ENCODE data around the gene OR2T11. TPM values are rescaled to one million over a fixed set of nuclear protein-coding genes. Genes with fewer than 3 reads are reported as not detected.
"Not testable (repeated sequence)": the region's sequence is repeated elsewhere in the genome, so short reads cannot be mapped to it uniquely, and the experiment has no call there.

OR2T11 gene
- total RNA-seq, 1 experiment from 2014 or later = not detected

DNA sequence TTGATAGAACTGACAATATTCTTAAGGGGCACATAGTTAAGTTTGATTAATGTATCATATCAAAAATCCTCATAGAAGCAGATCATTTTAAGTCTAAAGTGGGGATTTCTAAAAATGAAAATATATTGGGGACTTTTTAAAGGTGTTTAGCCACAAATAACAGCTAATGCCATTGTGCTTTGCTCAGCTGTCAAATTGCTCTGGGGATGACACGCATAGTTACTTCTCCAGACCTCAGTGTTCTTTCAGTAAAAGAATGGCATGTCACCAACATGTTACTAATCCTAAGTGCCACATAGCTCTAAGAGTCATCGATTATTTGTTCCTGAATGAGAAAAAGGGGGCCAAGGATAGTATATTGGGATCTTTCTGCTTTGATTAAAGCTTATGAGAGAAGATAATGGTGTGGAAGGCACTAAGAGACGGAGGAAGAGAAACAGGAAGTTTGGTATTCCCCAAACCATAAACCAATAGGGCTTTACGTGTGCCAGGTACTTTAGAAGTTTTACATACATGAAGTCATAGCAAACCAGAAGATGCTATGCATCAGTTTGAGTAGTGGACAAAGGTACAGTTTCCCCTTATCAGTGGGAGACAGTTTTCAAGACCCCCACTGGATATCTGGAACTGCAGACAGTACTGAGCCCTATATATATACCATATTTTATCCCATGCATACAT, 8.2 kb upstream of the OR2T11 start:
- H3K9me2 ChIP-seq (replicated peaks; ENCODE audit: insufficient read depth, low read length); H3K9me3 ChIP-seq (ENCODE audit: low read length); H3K4me3 ChIP-seq (ENCODE audit: low read length); H4K20me1 ChIP-seq (ENCODE audit: insufficient read depth, low read depth, low read length); H3K27me3 ChIP-seq (ENCODE audit: low read length); DNase-seq; H3K9ac ChIP-seq (ENCODE audit: low read length); H3K4me2 ChIP-seq (ENCODE audit: low read depth, low read length, poor library complexity, severe bottlenecking); H3K79me2 ChIP-seq (ENCODE audit: low read length); H3K27ac ChIP-seq (ENCODE audit: low read length); H3K4me1 ChIP-seq (ENCODE audit: low read length); H2AFZ ChIP-seq (ENCODE audit: low read length); H3K36me3 ChIP-seq (ENCODE audit: insufficient read depth, low read length): not testable (repeated sequence)

DNA sequence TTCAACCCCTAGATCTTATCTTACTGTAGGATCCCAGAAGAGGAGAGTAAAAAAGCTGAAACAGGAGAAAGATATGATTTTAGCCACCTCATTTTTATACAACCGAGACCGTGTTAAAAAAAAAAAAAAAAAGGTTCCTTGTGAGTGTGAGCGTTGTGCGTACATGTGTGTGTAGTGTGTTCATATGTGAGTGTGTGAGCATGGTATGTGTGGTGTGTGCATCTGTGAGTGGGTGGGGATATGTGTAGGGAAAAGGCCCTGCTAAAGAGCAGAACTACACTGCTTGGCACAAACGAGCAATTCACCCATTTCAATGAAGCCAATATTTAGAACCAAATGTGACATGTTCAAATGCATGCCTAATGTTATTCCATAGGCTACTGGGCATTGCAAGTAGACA, 6.7 kb upstream of the OR2T11 start:
- not testable (repeated sequence) for H2AFZ ChIP-seq (ENCODE audit: low read length); H3K9me2 ChIP-seq (replicated peaks; ENCODE audit: insufficient read depth, low read length); H3K9me3 ChIP-seq (ENCODE audit: low read length); H3K36me3 ChIP-seq (ENCODE audit: insufficient read depth, low read length); H3K9ac ChIP-seq (ENCODE audit: low read length); H3K27ac ChIP-seq (ENCODE audit: low read length); H4K20me1 ChIP-seq (ENCODE audit: insufficient read depth, low read depth, low read length); H3K4me2 ChIP-seq (ENCODE audit: low read depth, low read length, poor library complexity, severe bottlenecking); DNase-seq; H3K4me1 ChIP-seq (ENCODE audit: low read length); H3K79me2 ChIP-seq (ENCODE audit: low read length); H3K27me3 ChIP-seq (ENCODE audit: low read length); H3K4me3 ChIP-seq (ENCODE audit: low read length)

DNA sequence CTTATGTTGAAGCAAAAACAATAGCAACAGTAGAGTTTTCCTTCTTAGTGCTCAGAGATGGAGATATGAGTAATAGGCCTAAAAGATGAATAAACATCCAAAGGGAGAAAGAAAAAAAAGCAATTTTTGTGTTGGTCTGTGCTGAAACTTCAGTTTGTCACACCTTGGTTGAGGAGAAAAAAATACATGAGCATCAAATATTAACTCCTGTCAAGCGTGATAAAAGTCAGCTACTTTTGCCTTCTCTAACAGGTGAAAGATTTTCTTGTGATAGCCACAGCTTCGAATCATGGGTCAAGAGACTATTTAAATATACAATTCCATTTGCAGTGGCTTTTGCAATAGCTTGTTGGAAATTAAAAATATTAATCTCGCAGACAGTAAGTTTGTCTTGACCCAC, 6.0 kb upstream of the OR2T11 start:
- H3K9me3 ChIP-seq (ENCODE audit: low read length); H3K27me3 ChIP-seq (ENCODE audit: low read length); DNase-seq; H3K79me2 ChIP-seq (ENCODE audit: low read length); H4K20me1 ChIP-seq (ENCODE audit: insufficient read depth, low read depth, low read length); H3K4me1 ChIP-seq (ENCODE audit: low read length); H3K27ac ChIP-seq (ENCODE audit: low read length); H3K9ac ChIP-seq (ENCODE audit: low read length); H3K9me2 ChIP-seq (replicated peaks; ENCODE audit: insufficient read depth, low read length); H3K36me3 ChIP-seq (ENCODE audit: insufficient read depth, low read length); H2AFZ ChIP-seq (ENCODE audit: low read length); H3K4me3 ChIP-seq (ENCODE audit: low read length); H3K4me2 ChIP-seq (ENCODE audit: low read depth, low read length, poor library complexity, severe bottlenecking): not testable (repeated sequence)

DNA sequence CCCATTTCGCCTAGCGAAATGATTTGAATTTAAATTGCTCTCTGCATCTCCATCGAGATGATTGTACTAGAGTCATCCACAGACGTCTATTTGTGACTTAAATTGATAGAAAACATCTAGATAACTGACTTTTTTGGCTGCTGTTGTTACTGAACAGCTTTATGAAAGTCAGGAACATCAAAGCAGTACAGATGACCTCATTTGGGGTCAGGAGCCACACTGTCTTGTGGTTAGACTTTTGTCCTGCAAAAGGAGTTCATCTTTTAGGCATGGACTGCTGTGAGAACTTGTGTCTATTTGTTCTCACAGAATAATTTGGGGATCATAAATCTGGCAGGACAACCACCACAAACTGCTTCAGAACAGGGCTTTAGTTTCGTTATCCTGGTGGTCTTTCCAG, 4.8 kb upstream of the OR2T11 start:
- not testable (repeated sequence) for H3K36me3 ChIP-seq (ENCODE audit: insufficient read depth, low read length); H3K9ac ChIP-seq (ENCODE audit: low read length); H3K79me2 ChIP-seq (ENCODE audit: low read length); H3K4me1 ChIP-seq (ENCODE audit: low read length); H3K27me3 ChIP-seq (ENCODE audit: low read length); H3K27ac ChIP-seq (ENCODE audit: low read length); H3K4me2 ChIP-seq (ENCODE audit: low read depth, low read length, poor library complexity, severe bottlenecking); DNase-seq; H2AFZ ChIP-seq (ENCODE audit: low read length); H3K4me3 ChIP-seq (ENCODE audit: low read length); H3K9me2 ChIP-seq (replicated peaks; ENCODE audit: insufficient read depth, low read length); H3K9me3 ChIP-seq (ENCODE audit: low read length); H4K20me1 ChIP-seq (ENCODE audit: insufficient read depth, low read depth, low read length)

DNA sequence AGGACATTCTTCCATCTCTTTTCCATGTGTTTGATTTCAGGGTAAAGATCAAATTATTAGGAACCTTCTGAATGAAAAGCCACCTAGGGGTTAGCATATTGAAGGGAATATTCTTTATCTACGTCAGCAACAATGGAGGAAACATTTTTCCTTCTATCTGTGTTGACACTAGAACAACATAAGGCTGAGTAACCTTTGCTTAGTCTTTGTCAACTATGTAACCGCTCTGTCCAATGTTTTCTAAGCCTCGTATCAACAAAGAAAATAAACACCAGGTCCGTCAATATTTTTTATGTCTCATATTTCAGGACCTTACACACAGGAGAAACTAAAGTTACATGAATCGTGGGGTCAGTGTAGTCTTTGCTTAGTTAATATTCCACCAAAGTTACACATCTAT, 1.7 kb upstream of the OR2T11 start:
- H4K20me1 ChIP-seq (ENCODE audit: insufficient read depth, low read depth, low read length); H3K9me2 ChIP-seq (replicated peaks; ENCODE audit: insufficient read depth, low read length); H3K36me3 ChIP-seq (ENCODE audit: insufficient read depth, low read length); DNase-seq; H3K4me2 ChIP-seq (ENCODE audit: low read depth, low read length, poor library complexity, severe bottlenecking); H3K79me2 ChIP-seq (ENCODE audit: low read length); H3K4me1 ChIP-seq (ENCODE audit: low read length); H3K9ac ChIP-seq (ENCODE audit: low read length); H3K27me3 ChIP-seq (ENCODE audit: low read length); H3K27ac ChIP-seq (ENCODE audit: low read length); H3K4me3 ChIP-seq (ENCODE audit: low read length); H2AFZ ChIP-seq (ENCODE audit: low read length); H3K9me3 ChIP-seq (ENCODE audit: low read length): not testable (repeated sequence)

DNA sequence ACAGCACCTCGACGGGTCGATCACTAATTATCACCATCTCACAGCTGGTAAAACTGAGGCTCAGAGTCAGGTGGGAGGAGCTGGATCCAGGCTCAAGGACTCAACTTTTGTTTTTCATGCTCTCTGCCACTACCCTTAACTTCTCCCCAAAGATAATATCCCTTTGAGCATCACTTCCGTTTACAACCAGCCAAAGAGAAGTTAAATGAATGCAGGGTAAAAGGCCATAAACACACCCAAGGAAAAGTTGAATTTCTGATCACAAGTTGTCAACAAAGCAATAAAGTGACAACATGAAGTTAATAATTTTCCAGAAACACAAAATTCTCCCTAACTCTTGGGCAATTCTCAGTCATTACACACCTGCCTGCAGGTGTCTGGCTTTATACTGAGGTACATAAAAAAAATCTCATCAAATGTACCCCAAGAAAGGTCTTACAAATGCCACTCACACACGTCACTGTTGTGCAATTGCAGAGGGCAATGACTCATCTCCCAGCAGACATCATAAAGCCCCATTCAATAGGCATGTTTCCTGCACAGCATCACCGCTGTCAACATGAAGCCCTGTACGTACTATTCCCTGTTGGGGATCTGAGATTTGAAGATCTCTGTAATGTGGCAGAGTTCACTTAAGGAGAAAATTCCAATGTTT, 3.4 kb downstream of the OR2T11 start:
- Histone ChIP-seq H4K20me1 (ENCODE audit: insufficient read depth, low read depth, low read length) (no peaks in the 10 kb centered on the region), H3K79me2 (ENCODE audit: low read length) (no peaks in the 10 kb centered on the region), H3K9me3 (ENCODE audit: low read length) (no peaks in the 10 kb centered on the region), H3K27me3 (ENCODE audit: low read length) (no peaks in the 10 kb centered on the region), H3K4me1 (ENCODE audit: low read length) (no peaks in the 10 kb centered on the region), H3K36me3 (ENCODE audit: insufficient read depth, low read length) (no peaks in the 10 kb centered on the region), H3K9ac (ENCODE audit: low read length) (no peak overlapping the region), H2AFZ (ENCODE audit: low read length) (no peak overlapping the region), H3K4me3 (ENCODE audit: low read length) (no peak overlapping the region), H3K4me2 (ENCODE audit: low read depth, low read length, poor library complexity, severe bottlenecking) (no peak overlapping the region), H3K27ac (ENCODE audit: low read length) (no peak overlapping the region), H3K9me2 (replicated peaks; ENCODE audit: insufficient read depth, low read length) (no peaks in the 10 kb centered on the region)
- no peak for DNase-seq

DNA sequence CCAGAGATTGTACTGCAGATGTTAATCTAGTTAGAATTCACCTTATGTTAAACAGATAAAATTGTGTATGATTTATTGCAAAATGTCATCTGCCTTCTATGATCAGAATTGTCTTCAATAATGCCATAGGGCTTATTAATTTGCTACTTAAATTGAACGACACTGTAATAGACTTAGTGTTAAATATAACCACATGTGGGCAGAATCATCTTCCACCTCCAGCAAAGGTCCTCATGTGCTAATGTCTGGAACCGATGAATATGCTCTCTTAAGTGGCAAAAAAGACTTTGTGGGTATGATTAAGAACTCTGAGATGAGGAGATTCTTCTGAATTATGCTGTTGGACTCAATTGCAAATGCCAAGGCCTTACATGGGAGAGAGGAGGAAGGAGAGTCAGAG, 4.3 kb downstream of the OR2T11 start:
- no peaks in the 10 kb centered on the region for H3K36me3 ChIP-seq (ENCODE audit: insufficient read depth, low read length)
- no peak overlapping the region for H3K27ac ChIP-seq (ENCODE audit: low read length)
- no peak overlapping the region for H3K9ac ChIP-seq (ENCODE audit: low read length)
- no peak for DNase-seq
- no peaks in the 10 kb centered on the region for H3K79me2 ChIP-seq (ENCODE audit: low read length)
- H3K4me1 ChIP-seq (ENCODE audit: low read length) = peaks cover 2% of the 10 kb centered on the region; the same call in 1 of the 2 replicates
- H3K27me3 ChIP-seq (ENCODE audit: low read length) = no peaks in the 10 kb centered on the region
- H3K4me3 ChIP-seq (ENCODE audit: low read length) = no peak overlapping the region
- no peak overlapping the region for H3K4me2 ChIP-seq (ENCODE audit: low read depth, low read length, poor library complexity, severe bottlenecking)
- H4K20me1 ChIP-seq (ENCODE audit: insufficient read depth, low read depth, low read length) = no peaks in the 10 kb centered on the region
- H3K9me3 ChIP-seq (ENCODE audit: low read length) = no peaks in the 10 kb centered on the region
- H2AFZ ChIP-seq (ENCODE audit: low read length) = no peak overlapping the region
- H3K9me2 ChIP-seq (replicated peaks; ENCODE audit: insufficient read depth, low read length) = no peaks in the 10 kb centered on the region

DNA sequence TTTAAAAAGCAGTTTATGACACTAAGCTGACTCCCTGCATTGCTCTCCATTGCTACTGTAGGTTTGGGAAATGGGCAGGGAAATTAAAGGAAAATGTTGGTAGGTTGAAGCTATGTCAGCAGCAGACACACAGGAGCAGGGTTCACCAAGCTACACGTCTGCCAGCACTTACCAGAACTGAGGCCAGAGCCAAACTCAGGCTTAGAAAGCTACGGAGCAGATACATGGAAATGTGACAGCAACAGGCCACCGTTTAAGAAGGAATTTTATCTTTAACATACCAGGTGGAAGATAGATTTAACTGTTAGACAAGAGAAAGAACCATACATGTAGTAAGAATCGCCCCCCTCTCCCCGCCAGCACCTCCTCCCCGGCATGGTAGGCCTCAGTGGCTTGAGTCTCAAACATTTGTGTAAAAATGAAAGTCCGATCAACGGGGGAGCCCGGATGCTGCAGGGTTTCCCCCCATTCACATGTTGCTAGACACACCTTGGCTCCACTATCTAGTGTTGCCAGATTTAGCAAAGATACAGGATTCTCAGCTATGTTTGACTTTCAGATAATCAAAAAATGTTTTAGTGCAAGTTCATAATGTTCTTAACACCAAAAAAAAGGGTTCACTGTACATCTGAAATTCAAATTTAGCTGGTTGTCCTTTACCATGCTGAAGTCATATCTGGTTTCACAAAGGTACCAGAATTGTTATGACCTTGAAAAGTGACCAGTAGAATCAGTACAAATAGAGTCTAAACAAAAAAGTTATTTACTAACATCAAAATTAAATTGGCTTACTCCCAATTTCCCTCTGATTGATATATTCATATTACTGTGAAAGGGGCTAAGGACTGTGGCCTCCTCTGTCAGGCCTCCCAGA, 6.7 kb downstream of the OR2T11 start:
- no peak overlapping the region for H3K27ac ChIP-seq (ENCODE audit: low read length)
- no peaks in the 10 kb centered on the region for H3K9me3 ChIP-seq (ENCODE audit: low read length)
- peak overlapping the region; percentile 58; the same call in 1 of the 2 replicates for H2AFZ ChIP-seq (ENCODE audit: low read length)
- H3K9ac ChIP-seq (ENCODE audit: low read length) = peak overlapping the region; percentile 21; the same call in 1 of the 2 replicates
- H3K4me2 ChIP-seq (ENCODE audit: low read depth, low read length, poor library complexity, severe bottlenecking) = no peak overlapping the region
- no peak for DNase-seq
- no peak overlapping the region for H3K4me3 ChIP-seq (ENCODE audit: low read length)
- H3K36me3 ChIP-seq (ENCODE audit: insufficient read depth, low read length) = no peaks in the 10 kb centered on the region
- no peaks in the 10 kb centered on the region for H3K27me3 ChIP-seq (ENCODE audit: low read length)
- H3K79me2 ChIP-seq (ENCODE audit: low read length) = no peaks in the 10 kb centered on the region
- peaks cover 2% of the 10 kb centered on the region; the same call in 1 of the 2 replicates for H3K4me1 ChIP-seq (ENCODE audit: low read length)
- H4K20me1 ChIP-seq (ENCODE audit: insufficient read depth, low read depth, low read length) = no peaks in the 10 kb centered on the region
- no peaks in the 10 kb centered on the region for H3K9me2 ChIP-seq (replicated peaks; ENCODE audit: insufficient read depth, low read length)
